HG03045 (cell line): ENCODE measurements around the gene CTNNA2.
"Not testable (repeated sequence)": the region's sequence is repeated elsewhere in the genome, so short reads cannot be mapped to it uniquely, and the experiment has no call there.

ENCODE experiments used
- ATAC-seq: cut with Tn5 transposase; IDR thresholded peaks from one replicate; pipeline ENCODE4 v1.9.1; 2021; ENCODE audit warnings: mild to moderate bottlenecking, moderate library complexity; ENCODE audit not compliant: unreplicated experiment

Gene CTNNA2

DNA sequence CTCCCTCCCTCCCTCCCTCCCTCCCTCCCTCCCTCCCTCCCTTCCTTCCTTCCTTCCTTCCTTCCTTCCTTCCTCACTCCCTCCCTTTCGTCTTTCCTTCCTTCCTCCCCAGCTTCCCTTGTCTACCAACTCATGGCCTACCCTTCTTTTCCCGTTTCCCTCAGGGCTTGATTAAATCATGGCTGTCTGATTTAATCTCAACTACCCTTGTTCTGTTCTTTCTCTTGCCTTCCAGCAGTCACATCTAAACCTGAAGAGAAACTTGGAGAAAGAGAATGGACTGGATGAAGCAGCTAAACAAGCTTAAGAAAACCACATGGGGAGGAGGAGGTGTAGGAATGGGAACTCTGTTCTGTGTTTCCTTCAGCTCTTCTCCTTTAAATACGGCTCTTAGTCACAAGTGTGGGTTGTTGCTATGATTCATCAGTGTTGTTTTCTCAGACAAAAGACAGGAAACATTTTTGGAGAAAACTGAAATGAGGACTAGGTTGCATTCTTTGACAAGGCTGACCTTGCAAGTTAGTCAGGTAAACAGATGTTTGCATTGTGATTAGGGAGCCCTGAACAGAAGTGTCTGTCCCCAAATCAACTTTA lies 613.8 kb downstream of the CTNNA2 start:
- no peak for ATAC-seq

- no peak for ATAC-seq
Observed at GRCh38 chr2:80128080-80128479, 615.2 kb downstream of the CTNNA2 start.

GRCh38 chr2:80132281-80132680 lies 619.4 kb downstream of the CTNNA2 start:
- no peak for ATAC-seq

- ATAC-seq, result no peak
Observed at GRCh38 chr2:80135001-80135400, 622.1 kb downstream of the CTNNA2 start.

DNA sequence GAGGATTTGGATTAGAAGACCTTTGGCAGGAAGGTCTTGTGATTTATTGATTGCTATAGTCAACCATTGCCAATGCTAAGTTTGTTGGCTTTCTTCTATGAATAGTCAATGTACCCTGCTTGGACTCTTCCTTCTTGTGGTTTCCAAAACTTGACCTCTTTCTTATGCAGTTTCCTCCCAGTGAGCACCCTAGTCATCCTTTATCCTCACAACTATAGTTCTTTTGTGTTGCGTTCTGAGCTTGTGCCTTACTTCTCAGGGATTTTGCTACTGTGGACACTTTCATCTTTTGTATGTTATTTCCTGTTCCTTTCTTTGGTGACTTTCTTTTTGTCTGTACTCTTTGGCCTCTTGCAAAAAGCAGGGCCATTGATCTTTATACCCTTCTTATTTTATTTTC lies 623.5 kb downstream of the CTNNA2 start:
- ATAC-seq, result no peak

DNA sequence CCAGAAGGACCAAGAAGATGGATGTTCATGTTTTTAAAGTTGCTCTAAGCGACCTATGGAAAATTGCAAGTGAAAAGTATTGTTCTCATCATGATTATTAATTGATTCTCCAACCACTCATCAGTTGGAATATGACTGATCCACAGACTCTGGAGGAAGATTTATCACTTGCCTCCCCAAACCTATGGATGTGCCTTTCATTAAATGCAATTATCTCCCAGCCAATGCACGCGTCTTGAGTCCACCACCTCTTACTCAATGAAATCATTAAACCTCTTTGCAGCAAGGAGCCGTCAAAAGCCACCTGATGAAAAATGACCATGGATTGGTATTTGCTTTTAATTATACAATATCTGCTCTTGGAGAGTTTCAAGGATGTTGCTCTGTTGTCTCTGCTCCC lies 626.1 kb downstream of the CTNNA2 start:
- ATAC-seq, result no peak

DNA sequence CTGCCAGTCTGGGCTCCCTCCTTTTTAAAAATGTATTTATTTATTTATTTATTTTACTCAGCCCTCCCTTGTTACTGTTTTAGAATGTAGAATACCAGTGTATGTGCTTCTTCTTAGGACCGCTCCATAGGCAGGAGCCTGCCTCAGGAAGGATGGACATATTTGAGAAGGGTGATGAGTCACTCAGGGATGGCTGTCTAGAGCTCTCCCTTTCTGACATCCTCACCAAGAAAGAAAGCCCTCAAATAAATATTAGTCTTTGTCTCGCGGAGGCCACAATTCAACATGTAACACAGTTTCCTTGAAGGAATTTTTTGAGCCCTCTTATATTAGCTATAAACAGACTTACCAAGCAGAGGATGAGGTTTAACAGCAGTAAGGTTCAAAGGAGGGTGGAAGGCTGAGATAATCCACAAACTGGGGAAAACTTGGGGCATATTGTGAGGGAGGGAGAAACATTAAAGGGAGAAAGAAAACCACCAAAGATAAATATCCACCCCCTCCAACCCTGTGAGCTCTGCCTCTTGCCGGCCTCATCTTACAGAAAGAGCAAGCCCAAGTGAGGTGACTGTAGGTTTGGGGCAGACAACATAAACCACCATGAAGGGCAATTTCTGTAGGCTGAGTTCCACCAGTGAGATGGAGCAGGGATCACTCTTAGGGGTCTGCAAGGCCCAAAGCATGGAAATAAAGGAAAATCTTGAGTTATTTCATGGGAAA lies 628.3 kb downstream of the CTNNA2 start:
- ATAC-seq, result no peak

DNA sequence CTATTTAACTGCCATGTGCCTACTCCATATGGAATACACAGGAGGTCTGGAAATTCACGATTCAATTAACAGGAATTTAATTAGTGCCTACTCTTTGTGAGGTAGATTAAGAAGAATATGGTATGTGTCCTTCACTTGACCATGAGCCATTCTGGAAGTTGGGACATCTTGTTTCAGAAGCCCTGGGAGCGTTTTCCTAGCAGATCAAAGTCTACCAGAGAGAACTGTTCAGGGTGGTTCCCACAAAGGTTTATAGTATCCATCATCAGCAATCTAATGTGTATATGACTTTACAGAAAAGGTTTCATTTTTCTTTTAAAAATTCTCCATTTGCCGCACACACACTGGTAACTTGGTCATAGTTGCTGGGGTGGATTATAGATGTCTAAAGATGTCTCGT lies 632.6 kb downstream of the CTNNA2 start:
- ATAC-seq, result no peak

- ATAC-seq, result not testable (repeated sequence)
Observed at GRCh38 chr2:80146757-80147156, 633.9 kb downstream of the CTNNA2 start.

- no peak for ATAC-seq
Observed at GRCh38 chr2:80147690-80148089, 634.8 kb downstream of the CTNNA2 start.

DNA sequence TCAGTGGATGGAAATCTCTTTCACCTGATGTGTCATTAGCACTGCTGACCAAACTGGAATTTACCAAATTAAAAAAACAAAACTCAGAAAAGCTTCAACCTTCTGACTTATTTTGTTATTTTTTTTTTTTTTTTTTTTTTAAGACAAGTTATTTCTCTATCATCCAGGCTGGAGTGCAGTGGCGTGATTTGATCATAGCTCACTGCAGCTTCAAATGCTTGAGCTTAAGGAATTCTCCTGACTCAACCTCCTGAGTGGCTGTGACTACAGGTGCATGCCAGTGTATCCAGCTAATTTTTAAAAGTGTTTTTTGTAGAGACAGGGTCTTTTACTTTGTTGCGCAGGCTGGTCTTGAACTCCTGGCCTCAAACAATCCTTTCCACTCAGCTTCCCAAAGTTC lies 636.1 kb downstream of the CTNNA2 start:
- no peak for ATAC-seq

DNA sequence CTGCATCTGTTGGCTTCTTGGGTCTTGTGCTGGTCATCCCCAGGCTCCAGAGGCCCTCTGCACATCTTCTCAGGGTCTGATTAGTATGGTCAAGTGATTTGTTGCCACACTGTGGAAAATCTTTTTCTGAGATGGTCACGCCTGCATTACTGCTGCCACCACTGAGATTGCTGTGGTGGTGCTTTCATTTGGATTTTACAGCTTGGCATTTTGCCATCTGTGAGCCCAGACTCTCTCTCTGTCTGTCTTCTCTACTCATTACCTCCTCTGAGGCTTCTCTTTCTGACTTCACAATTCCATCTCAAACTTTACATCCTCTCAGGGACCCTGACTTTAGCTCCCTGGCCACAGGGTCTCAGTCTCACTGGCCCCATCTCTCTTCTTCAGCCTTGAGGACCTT lies 637.1 kb downstream of the CTNNA2 start:
- ATAC-seq, result no peak

GRCh38 chr2:80151248-80151647 lies 638.4 kb downstream of the CTNNA2 start:
- no peak for ATAC-seq

DNA sequence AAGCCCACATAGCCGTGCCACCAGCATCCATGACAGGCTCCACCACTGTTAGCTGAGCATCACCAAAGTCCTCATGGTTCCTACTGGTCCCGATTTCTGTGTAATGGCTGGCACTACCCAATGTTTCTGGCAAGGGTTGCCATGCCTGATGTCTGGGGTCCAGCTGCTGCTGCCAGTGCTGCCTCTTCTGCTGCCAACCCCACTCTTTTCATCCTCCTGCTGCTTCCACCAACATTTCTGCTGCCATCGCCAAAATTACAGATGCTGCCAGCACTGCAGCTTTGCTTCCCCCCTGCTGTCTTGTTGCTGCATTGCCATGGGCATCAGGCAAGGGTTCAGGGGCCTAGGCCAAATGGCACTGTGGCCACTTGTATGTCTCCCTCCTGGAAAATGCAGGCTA lies 638.8 kb downstream of the CTNNA2 start:
- ATAC-seq, result no peak

DNA sequence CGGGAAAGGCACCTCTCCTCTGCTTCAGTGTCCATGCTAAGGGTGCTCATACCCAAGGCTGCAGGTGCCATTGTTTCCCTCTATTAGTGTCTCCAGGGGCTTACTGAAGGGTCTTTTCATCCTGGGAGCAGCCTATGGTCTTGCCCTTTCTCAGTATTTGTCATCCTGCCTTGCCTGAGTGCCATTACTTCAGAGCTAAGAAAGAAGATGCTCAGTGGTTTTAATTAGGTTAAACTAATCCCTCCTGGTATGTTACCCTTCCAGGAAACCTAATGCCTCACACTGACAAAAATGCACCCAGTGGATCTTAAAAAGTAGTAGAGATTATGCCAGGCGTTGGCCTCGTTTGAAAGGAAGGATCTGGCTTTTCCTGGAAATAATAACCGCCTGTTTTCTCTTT lies 640.3 kb downstream of the CTNNA2 start:
- no peak for ATAC-seq

GRCh38 chr2:80153768-80154167 lies 640.9 kb downstream of the CTNNA2 start:
- ATAC-seq, result no peak

GRCh38 chr2:80154231-80154915 lies 641.5 kb downstream of the CTNNA2 start:
- no peak for ATAC-seq

GRCh38 chr2:80164375-80164774 lies 651.5 kb downstream of the CTNNA2 start:
- no peak for ATAC-seq

DNA sequence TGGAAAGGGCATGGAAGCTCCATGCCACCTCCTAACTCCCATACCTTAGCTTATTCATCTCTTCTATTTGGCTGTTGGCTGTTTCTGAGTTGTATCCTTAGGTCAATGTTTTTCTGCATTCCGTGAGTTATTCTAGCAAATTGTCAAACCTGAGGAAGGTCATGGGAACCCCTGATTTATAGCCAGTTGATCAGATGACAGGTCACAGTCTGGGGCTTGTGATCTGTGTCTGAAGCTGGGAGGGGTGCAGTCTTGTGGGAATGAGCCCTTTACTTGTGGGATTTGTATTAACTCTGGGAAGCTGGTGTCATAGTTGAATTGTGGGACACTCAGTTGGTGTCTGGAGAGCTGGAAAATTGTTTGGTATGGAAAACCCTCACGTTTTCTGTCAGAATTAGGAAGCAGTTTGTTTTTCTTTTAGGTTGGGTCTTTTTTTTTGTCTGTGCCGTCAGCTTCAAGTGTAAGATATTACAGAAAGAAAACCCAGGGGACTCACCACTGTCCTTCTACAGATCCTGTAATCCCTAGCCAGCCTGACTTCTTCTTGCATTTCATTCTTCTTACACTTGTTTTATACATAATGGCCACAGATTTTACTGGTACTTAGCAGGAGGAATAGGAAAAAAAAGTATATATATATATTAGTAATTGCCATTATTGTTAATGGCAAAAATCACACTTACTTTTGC lies 653.8 kb downstream of the CTNNA2 start:
- ATAC-seq, result no peak

GRCh38 chr2:80167284-80167808 lies 654.5 kb downstream of the CTNNA2 start:
- no peak for ATAC-seq

- no peak for ATAC-seq
Observed at GRCh38 chr2:80168037-80168436, 655.2 kb downstream of the CTNNA2 start.
